Activated CD4-positive, CD25-positive, alpha-beta regulatory T cell (primary cell): ENCODE data around the gene FAM227B.
"Not testable (repeated sequence)": the region's sequence is repeated elsewhere in the genome, so short reads cannot be mapped to it uniquely, and the experiment has no call there.

ENCODE experiments used
- DNase-seq, 4 experiments: peaks; one replicate each; lab custom pipeline; 2025; lab: John Stamatoyannopoulos, UW

Gene FAM227B

DNA sequence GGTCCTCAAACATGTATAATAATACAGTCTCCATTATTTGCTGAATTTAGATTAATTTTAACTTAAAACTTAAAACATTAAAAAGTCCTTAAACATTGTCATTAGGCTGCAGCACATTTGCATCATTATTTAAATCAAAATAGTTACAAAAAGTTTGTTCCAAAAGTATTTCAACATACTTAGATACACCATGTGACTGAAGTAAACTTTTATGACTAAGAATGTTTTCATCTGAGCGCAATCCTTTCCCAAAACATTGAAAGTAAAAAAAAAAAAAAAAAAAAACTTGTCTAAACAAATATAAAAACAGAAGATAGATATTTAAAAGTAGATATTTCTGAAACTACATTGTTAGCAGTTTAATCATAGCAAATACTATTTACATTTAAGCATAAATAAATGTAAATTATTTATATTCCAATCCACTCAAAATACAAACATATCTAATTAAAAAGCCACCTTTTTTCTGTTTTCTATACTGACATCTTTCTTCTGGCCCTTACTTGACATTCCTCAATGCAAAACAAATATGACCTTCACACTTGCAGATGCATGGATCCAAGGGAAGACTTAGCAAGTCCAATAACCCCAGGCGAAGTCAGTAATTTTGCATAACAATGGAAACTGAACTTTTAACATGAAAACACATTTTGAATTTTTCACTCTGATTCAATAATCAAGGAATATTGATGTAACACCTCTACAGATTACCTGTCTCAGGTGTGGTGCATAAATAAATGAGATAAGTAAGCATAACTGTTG, 10.3 kb downstream of the FAM227B start:
- DNase-seq, result no peak

DNA sequence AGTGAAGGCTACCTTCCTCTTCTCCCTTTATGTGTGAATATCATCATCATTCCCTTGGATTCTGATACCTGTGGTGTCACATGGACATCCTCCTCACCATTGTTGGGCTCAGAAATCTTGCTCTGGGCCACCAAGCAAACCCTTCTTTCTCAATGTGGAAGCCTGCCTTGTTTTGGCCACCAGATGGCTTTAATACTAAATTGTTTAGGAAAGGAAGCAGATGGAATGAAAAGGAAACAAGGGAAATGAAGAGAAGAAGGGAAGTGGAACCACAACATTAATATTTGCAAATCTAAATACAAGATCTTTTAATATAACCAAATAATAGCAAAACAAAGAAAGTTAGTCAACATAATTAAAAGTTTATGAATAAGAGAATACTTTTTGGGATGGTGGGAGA, 14.0 kb downstream of the FAM227B start:
- no peak for DNase-seq

- no peak for DNase-seq
These were observed 15.0 kb downstream of the FAM227B start for GRCh38 chr15:49605588-49605987.

- DNase-seq, result no peak
These were observed 15.8 kb downstream of the FAM227B start for GRCh38 chr15:49604625-49605409.

- DNase-seq, result not testable (repeated sequence)
These were observed 27.7 kb downstream of the FAM227B start for GRCh38 chr15:49592829-49593316.

DNA sequence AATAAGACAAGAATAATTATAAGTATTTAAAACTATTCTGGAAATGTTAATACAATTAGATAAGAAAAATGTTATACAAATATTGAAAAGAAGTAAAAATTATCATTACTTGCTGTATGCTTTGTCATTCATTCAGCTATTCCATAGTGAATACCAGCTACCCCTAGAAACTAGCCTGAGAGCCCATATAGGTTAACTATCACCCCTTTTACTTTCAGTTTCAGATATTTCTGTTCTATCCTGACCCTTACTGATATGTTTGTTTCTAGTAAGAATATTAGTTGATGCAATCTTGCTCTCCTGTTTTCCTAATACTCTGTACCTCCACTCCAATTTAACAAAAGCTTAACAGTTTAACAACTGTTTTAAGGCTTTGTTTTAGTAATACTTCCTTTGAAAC, 31.6 kb downstream of the FAM227B start:
- DNase-seq, result no peak

DNA sequence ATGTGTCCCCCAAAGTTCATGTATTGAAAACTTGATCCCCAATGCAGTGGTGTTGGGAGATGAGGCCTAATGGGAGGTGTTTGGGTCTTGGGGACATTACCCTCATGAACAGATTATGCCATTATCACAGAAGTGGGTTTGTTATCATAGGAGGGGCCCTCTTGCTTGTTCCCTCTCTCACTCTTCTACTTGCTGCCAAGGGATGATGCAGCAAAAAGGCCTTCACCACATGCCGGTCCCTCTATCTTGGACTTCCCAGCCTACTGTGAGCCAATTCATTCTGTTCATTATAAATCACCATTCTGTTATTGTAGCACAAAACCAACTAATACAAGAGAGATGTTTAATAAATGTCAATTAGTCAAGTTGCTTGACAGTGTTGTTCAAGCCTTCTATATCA, 47.2 kb downstream of the FAM227B start:
- no peak for DNase-seq

- no peak for DNase-seq
These were observed 49.9 kb downstream of the FAM227B start for GRCh38 chr15:49570672-49571071.

GRCh38 chr15:49570174-49570573, 50.4 kb downstream of the FAM227B start:
- DNase-seq, result no peak

DNA sequence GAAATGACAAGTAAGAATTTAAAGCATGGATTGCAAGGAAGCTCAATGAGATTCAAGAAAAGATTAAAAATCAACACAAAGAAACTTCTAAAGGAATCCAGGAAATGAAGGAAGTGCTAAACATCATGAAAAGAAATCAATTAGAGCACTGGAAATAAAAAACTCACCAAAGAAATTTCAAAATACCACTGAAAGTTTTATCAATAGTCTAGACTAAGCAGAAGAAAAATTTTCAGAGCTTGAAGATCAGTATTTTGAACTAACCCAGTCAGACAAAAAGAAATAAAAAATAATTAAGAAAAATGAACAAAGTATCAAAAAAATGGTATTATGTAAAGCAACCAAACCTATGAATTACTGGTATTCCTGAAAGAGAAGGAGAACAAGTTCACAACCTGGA, 60.6 kb downstream of the FAM227B start:
- DNase-seq, result no peak

DNA sequence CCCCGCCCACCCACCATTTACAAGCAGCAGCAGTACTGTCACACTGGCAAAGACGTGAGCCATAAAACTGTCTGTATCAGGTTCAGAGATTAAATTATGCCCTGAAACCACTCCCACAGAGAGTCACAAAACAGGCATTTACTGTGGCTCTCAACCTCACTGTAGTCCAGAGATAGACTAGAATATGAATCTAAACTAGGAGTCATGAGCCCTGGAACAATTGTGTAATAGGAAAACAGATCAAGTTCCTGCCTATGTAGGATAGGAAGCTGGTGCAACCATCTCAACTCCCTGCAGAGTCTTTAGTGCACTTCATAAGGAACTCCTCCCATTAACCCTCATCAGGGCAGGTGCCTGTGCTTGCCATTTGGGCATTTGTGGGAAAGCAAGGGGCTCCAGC, 61.7 kb downstream of the FAM227B start:
- no peak for DNase-seq

- DNase-seq, result no peak
These were observed 64.2 kb downstream of the FAM227B start for GRCh38 chr15:49556437-49556836.

DNA sequence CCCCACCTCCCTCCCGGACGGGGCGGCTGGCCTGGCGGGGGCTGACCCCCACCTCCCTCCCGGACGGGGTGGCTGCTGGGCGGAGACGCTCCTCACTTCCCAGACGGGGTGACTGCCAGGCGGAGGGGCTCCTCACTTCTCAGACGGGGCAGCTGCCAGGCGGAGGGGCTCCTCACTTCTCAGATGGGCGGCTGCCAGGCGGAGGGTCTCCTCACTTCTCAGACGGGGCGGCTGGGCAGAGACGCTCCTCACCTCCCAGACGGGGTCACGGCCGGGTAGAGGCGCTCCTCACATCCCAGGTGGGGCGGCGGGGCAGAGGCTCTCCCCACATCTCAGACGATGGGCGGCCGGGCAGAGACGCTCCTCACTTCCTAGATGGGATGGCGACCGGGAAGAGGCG, 70.3 kb downstream of the FAM227B start:
- not testable (repeated sequence) for DNase-seq

GRCh38 chr15:49538520-49538919, 82.1 kb downstream of the FAM227B start:
- DNase-seq, result no peak

GRCh38 chr15:49530092-49530491, 90.5 kb downstream of the FAM227B start:
- no peak for DNase-seq

DNA sequence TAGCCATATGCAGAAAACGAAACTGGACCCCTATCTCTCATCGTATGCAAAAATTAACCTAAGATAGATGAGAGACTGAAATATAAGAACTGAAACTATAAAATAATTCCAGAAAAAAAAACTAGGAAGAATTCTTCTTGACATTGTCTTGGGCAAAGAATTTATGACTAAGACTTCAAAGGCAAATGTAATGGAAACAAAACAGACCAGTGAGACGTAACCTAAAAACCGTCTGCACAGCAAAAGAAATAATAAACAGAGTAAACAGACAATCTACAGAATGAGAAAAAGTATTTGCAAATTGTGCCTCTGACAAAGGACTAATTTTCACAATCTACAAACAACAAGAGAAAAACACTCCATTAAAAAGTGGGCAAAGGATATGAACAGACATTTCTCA, 92.3 kb downstream of the FAM227B start:
- DNase-seq, result no peak

GRCh38 chr15:49521802-49522201, 98.8 kb downstream of the FAM227B start:
- no peak for DNase-seq

DNA sequence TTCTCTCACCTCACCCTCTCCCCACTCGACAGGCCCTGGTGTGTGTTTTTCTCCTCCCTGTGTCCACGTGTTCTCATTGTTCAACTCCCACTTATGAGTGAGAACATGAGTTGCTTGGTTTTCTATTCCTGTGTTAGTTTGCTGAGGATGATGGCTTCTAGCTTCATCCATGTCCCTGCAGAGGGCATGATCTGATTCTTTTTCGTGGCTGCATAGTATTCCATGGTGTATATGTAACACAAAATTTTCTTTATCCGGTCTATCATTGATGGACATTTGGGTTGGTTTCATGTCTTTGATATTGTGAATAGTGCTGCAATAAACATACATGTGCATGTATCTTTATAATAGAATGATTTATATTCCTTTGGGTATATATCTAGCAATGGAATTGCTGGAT, 107.9 kb downstream of the FAM227B start:
- not testable (repeated sequence) for DNase-seq

DNA sequence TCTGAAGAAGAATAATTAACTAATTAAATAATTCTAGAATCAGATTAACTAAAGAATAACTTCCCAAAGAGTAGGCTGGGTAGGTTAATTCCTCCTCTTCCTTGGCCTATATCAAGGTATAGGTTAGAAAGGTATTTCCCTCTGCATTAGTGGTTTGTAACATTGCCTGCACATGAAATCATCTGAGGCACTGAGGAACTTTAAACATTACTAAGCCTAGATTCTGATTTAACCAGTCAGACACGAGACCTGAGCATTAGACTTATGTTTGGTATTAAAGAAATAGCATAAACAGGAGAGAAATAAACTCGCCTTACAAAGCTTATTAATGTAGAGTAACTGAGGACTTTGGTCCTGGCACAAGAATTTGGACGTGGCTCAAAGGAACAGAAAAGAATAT, 113.4 kb downstream of the FAM227B start:
- DNase-seq, result no peak

GRCh38 chr15:49506341-49506740, 114.3 kb downstream of the FAM227B start:
- DNase-seq, result no peak

GRCh38 chr15:49501586-49501985, 119.0 kb downstream of the FAM227B start:
- DNase-seq, result no peak

DNA sequence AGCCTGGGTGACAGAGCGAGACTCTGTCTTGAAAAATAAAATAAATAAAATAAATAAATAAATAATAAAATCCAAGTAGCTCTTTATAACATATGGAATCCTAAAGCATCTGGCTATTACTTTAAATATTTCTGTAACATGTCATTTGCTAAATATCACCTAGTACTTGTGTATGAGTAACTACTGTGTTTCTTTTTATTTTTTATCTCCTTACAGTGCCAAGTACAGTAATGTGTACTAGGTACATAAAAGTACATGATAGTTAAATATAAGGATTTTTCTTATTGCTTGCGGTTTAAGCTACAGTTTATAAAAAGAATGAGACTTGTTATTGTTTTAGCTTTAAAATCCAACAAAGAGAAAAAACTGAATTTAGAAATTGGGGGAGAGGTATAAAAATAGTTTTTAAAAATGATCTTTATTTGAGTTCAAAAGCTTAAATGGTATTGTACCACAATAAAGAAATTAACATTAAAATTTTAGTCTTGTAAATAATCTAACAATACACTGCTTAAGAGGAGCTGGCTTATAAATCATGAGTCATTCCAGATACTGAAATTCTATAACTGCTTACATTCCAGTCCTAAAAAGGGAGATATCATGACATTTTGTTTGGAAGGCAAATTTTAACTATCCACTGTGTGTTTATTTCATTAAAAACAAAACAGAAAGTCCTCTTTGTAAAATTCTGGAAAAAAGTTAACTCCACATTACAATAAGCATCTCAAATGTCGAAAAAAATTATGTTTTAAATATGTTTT, 124.4 kb downstream of the FAM227B start:
- no peak for DNase-seq

- DNase-seq, result no peak
These were observed 125.8 kb downstream of the FAM227B start for GRCh38 chr15:49494842-49495241.
